Endothelial cell of umbilical vein (primary cell): ENCODE results near the gene BLVRA. TPM values are rescaled to one million over a fixed set of nuclear protein-coding genes. Genes with fewer than 3 reads are reported as not detected.

Experiments used
- BruUV-seq: library from RNA; stranded (reverse); fragments of 400-500 nt; replicated peaks from 2 replicates; lab custom pipeline; 2021; lab: Mats Ljungman, UMichigan
- CTCF ChIA-PET: fragments of 300-600, 350-600 bp; sonication (Branson Sonifier 250); formaldehyde crosslinking; loops from one replicate; lab custom pipeline; 2021; ENCODE audit warnings: antibody characterized with exemption, inconsistent platforms; lab: Charles Lee
- POLR2A ChIA-PET: fragments of 300-600, 350-600 bp; sonication (Branson Sonifier 250); formaldehyde crosslinking; loops from one replicate; lab custom pipeline; 2021; ENCODE audit warnings: antibody characterized with exemption, inconsistent platforms; lab: Charles Lee
- DNase-seq: peaks from one replicate; pipeline ENCODE4 v3.0.0-alpha.2; 2011; ENCODE audit warnings: low read depth, low spot score
- FAIRE-seq: peaks from 2 replicates; lab custom pipeline; 2011; peaks lifted over from hg19 to GRCh38; lab: Jason Lieb, UNC
- H2AFZ ChIP-seq: 2 replicates; pipeline ENCODE4 v1.6.0; 2012; ENCODE audit warnings: low read depth, low read length, control low read depth, inconsistent platforms
- H3K27ac ChIP-seq: 2 replicates; pipeline ENCODE4 v1.5.1; 2011; ENCODE audit warnings: low read depth, mild to moderate bottlenecking, control low read depth, low read length, moderate library complexity; ENCODE audit not compliant: insufficient read depth
- H3K27me3 ChIP-seq, 2 experiments: 2 replicates each; pipeline versions ENCODE4 v1.6.0 to v1.6.1; 2011; ENCODE audit warnings: low read length in 2 of 2, mixed read lengths in 1 of 2; ENCODE audit not compliant: control insufficient read depth in 2 of 2, insufficient read depth in 2 of 2
- H3K36me3 ChIP-seq, 2 experiments: 2 replicates in 1 of 2; 3 replicates in 1 of 2; pipeline ENCODE4 v1.5.1; 2011; ENCODE audit warnings: low read length in 2 of 2, mild to moderate bottlenecking in 1 of 2, moderate library complexity in 1 of 2; ENCODE audit not compliant: control insufficient read depth in 2 of 2, insufficient read depth in 2 of 2; ENCODE audit errors: extremely low read depth in 1 of 2
- H3K4me1 ChIP-seq: 3 replicates; pipeline ENCODE4 v1.5.1; 2011; ENCODE audit warnings: mild to moderate bottlenecking, low read length; ENCODE audit not compliant: control insufficient read depth, insufficient read depth; ENCODE audit errors: extremely low read depth
- H3K4me2 ChIP-seq: 2 replicates; pipeline ENCODE4 v1.6.1; 2011; ENCODE audit warnings: low read length, control low read depth, mixed read lengths; ENCODE audit not compliant: insufficient read depth
- H3K4me3 ChIP-seq, 3 experiments: fragments of 200-600 bp in 1 of 3; sonication (generic), shearing (Covaris generic) in 1 of 3; replicated peaks in 1 of 3; 2 replicates each; pipeline ENCODE4 v1.5.1; 2011 to 2016; ENCODE audit warnings: control low read depth in 3 of 3, low read length in 3 of 3, mild to moderate bottlenecking in 2 of 3, inconsistent platforms in 1 of 3, low read depth in 1 of 3, moderate library complexity in 1 of 3; ENCODE audit not compliant: insufficient read depth in 1 of 3
- H3K79me2 ChIP-seq: 2 replicates; pipeline ENCODE4 v1.6.0; 2012; ENCODE audit warnings: low read length, inconsistent platforms; ENCODE audit not compliant: control insufficient read depth, insufficient read depth
- H3K9ac ChIP-seq: replicated peaks from 2 replicates; pipeline ENCODE3; 2011; ENCODE audit warnings: low read length, control low read depth; ENCODE audit not compliant: insufficient read depth; ENCODE audit errors: extremely low read depth
- H3K9me1 ChIP-seq: replicated peaks from 3 replicates; pipeline ENCODE4 v1.6.0; 2011; ENCODE audit warnings: mild to moderate bottlenecking, low read length; ENCODE audit not compliant: control insufficient read depth, insufficient read depth; ENCODE audit errors: extremely low read depth
- H3K9me3 ChIP-seq: replicated peaks from 2 replicates; pipeline ENCODE4 v1.5.1; 2012; ENCODE audit warnings: low read length, inconsistent platforms; ENCODE audit not compliant: control insufficient read depth, insufficient read depth
- H4K20me1 ChIP-seq: replicated peaks from 2 replicates; pipeline ENCODE3; 2011; ENCODE audit warnings: mild to moderate bottlenecking, low read length; ENCODE audit not compliant: control insufficient read depth, insufficient read depth; ENCODE audit errors: extremely low read depth
- EZH2 ChIP-seq: IDR thresholded peaks from 2 replicates; pipeline ENCODE4 v1.6.1; 2012; ENCODE audit warnings: borderline replicate concordance, low read depth, mild to moderate bottlenecking, moderate library complexity, low read length, inconsistent platforms; ENCODE audit not compliant: severe bottlenecking
- FOS ChIP-seq: IDR thresholded peaks from 2 replicates; pipeline ENCODE4 v1.6.1; 2011; ENCODE audit warnings: mild to moderate bottlenecking, low read length, moderate library complexity, borderline replicate concordance; ENCODE audit not compliant: insufficient read depth
- GATA2 ChIP-seq: IDR thresholded peaks from 2 replicates; pipeline ENCODE4 v1.7.0; 2011; ENCODE audit warnings: low read depth, mild to moderate bottlenecking, moderate library complexity, mixed read lengths, low read length; ENCODE audit not compliant: insufficient read length, insufficient read depth
- JUN ChIP-seq: IDR thresholded peaks from 2 replicates; pipeline ENCODE4 v1.6.1; 2011; ENCODE audit warnings: borderline replicate concordance, low read depth; ENCODE audit not compliant: insufficient read length, insufficient read depth
- MYC ChIP-seq: IDR thresholded peaks from one replicate; pipeline ENCODE4 v1.6.1; 2011; ENCODE audit warnings: mild to moderate bottlenecking, low read depth, low read length
- POLR2A ChIP-seq: IDR thresholded peaks from 2 replicates; pipeline ENCODE4 v1.6.1; 2012; ENCODE audit warnings: low read depth, mild to moderate bottlenecking, control low read depth, low read length
- POLR2AphosphoS5 ChIP-seq: IDR thresholded peaks from 2 replicates; pipeline ENCODE4 v1.6.1; 2012; ENCODE audit warnings: low read depth, mild to moderate bottlenecking, control low read depth, low read length, moderate library complexity; ENCODE audit not compliant: insufficient read depth
- dilution Hi-C: fragments of 300-500 bp; cut with MboI; formaldehyde crosslinking; loops from one replicate; pipeline ENCODE4 v1.15.0; 2019; ENCODE audit warnings: low sequenced_read_pairs; ENCODE audit not compliant: extremely low pct_ligation_motif_present
- intact Hi-C: fragments of 100-400 bp; cut with micrococcal nuclease; formaldehyde crosslinking; loops from one replicate; pipeline ENCODE4 v1.10.0; 2022
- polyA plus RNA-seq, 4 experiments: library from polyadenylated mRNA; depleted of rRNA in 3 of 4; stranded (reverse) in 3 of 4; unstranded in 1 of 4; fragments of >200 nt; gene quantifications; 2 replicates each; pipeline versions ENCODE4 v1.2.1 to v1.2.3, GENCODE V29; 2011 to 2012; ENCODE audit warnings: missing spikeins in 1 of 4
- total RNA-seq: library from RNA; stranded (reverse); gene quantifications from 2 replicates; pipeline ENCODE4 v1.2.3, GENCODE V29; 2021
- TF ChIP-seq, protein P1 (sequence below): IDR thresholded peaks from 2 replicates; pipeline ENCODE4 v1.6.1; 2011; ENCODE audit not compliant: insufficient read depth, insufficient read length
- TF ChIP-seq, protein P2 (sequence below), 2 donors: IDR thresholded peaks; 1 replicate in 1 of 2; 2 replicates in 1 of 2; pipeline ENCODE4 v1.5.1; 2011; ENCODE audit warnings: low read length in 2 of 2, mild to moderate bottlenecking in 2 of 2, moderate library complexity in 2 of 2, control low read depth in 1 of 2, inconsistent platforms in 1 of 2, low read depth in 1 of 2; ENCODE audit not compliant: insufficient read depth in 1 of 2; ENCODE audit errors: extremely low read depth in 1 of 2

BLVRA gene
- total and polyA plus RNA-seq, 2 donors (not counting 3 experiments of a cell fraction or from before 2014, with no cell fraction given): 24.0 to 34.5 TPM

DNA sequence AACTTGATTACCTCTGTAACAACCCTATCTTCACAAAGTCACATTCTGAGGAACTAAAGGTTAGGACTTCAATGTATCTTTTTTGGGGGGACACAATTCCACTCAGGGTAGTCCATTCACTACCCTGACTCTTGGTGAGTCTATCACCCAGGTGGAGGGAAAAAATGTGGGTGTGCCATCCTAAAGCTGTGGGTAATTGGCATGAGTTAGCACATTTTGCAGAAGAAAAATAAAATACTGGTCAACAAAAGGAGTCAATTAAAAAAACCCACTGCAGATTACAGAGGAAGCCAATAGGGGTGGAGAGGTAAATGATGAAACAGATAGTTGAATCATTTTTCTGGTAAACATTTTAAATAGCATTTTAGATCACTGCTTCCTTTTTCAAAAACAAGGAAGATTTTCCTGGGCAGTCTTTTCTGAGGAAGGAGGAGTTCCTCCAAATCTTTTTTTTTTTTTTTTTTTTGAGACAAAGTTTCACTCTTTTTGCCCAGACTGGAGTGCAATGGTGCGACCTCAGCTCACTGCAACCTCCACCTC lies 5.1 kb upstream of the BLVRA start:
- no peak overlapping the region for H3K9ac ChIP-seq
- no TSS peak for BruUV-seq
- H3K4me2 ChIP-seq: no peak overlapping the region
- DNase-seq: no peak
- H3K4me1 ChIP-seq: peaks cover 4% of the 10 kb centered on the region
- TF ChIP-seq MYC (no peak), EZH2 (no peak), POLR2A (no peak), GATA2 (no peak), POLR2AphosphoS5 (no peak), FOS (no peak)
- TF ChIP-seq, protein P1, sequence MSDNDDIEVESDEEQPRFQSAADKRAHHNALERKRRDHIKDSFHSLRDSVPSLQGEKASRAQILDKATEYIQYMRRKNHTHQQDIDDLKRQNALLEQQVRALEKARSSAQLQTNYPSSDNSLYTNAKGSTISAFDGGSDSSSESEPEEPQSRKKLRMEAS: no peak
- no peaks in the 10 kb centered on the region for H3K36me3 ChIP-seq
- H3K79me2 ChIP-seq: no peaks in the 10 kb centered on the region
- dilution Hi-C loops: no loop called here
- no peaks in the 10 kb centered on the region for H4K20me1 ChIP-seq
- H3K9me3 ChIP-seq: no peaks in the 10 kb centered on the region
- no peak overlapping the region for H3K27ac ChIP-seq
- H2AFZ ChIP-seq: no peak overlapping the region
- H3K4me3 ChIP-seq: no peak overlapping the region
- H3K27me3 ChIP-seq: peaks cover 5 to 6% of the 10 kb centered on the region in 2 experiments
- CTCF ChIA-PET: no interaction called here
- POLR2A ChIA-PET: no interaction called here
- H3K9me1 ChIP-seq: no peaks in the 10 kb centered on the region
- intact Hi-C loops: no loop called here
- FAIRE-seq: no peak

GRCh38 chr7:43753843-43754242 lies 4.6 kb upstream of the BLVRA start:
- no peak for DNase-seq
- Histone ChIP-seq H3K27ac (no peak overlapping the region), H3K4me3 (no peak overlapping the region), H3K9ac (no peak overlapping the region), H3K36me3 (no peaks in the 10 kb centered on the region), H3K9me3 (no peaks in the 10 kb centered on the region), H2AFZ (no peak overlapping the region), H3K4me2 (no peak overlapping the region), H3K27me3 (peaks cover 5 to 6% of the 10 kb centered on the region in 2 experiments), H3K79me2 (no peaks in the 10 kb centered on the region), H3K9me1 (no peaks in the 10 kb centered on the region), H4K20me1 (no peaks in the 10 kb centered on the region), H3K4me1 (peaks cover 4% of the 10 kb centered on the region)
- no peak for FAIRE-seq
- dilution Hi-C loops (no loop called here), intact Hi-C loops (no loop called here)
- TF ChIP-seq POLR2A: no peak
- TF ChIP-seq POLR2AphosphoS5: no peak
- no peak for TF ChIP-seq EZH2
- TF ChIP-seq JUN: no peak
- TF ChIP-seq, protein P2, sequence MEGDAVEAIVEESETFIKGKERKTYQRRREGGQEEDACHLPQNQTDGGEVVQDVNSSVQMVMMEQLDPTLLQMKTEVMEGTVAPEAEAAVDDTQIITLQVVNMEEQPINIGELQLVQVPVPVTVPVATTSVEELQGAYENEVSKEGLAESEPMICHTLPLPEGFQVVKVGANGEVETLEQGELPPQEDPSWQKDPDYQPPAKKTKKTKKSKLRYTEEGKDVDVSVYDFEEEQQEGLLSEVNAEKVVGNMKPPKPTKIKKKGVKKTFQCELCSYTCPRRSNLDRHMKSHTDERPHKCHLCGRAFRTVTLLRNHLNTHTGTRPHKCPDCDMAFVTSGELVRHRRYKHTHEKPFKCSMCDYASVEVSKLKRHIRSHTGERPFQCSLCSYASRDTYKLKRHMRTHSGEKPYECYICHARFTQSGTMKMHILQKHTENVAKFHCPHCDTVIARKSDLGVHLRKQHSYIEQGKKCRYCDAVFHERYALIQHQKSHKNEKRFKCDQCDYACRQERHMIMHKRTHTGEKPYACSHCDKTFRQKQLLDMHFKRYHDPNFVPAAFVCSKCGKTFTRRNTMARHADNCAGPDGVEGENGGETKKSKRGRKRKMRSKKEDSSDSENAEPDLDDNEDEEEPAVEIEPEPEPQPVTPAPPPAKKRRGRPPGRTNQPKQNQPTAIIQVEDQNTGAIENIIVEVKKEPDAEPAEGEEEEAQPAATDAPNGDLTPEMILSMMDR (IDR thresholded peaks at IDR 0.05; ENCODE audit: extremely low read depth in 1 of 2, insufficient read depth in 1 of 2, low read depth in 1 of 2, low read length in 2 of 2): no peak
- TF ChIP-seq, protein P1: no peak
- no peak for TF ChIP-seq MYC
- no peak for TF ChIP-seq GATA2
- no peak for TF ChIP-seq FOS
- CTCF ChIA-PET: no interaction called here
- BruUV-seq: no TSS peak
- POLR2A ChIA-PET: no interaction called here
